CMK (cell line): ENCODE data around the gene CLGN.

Source experiments
- DNase-seq: peaks from one replicate; pipeline ENCODE4 v3.0.0-alpha.2; 2010; ENCODE audit warnings: low read depth

Gene CLGN

DNA sequence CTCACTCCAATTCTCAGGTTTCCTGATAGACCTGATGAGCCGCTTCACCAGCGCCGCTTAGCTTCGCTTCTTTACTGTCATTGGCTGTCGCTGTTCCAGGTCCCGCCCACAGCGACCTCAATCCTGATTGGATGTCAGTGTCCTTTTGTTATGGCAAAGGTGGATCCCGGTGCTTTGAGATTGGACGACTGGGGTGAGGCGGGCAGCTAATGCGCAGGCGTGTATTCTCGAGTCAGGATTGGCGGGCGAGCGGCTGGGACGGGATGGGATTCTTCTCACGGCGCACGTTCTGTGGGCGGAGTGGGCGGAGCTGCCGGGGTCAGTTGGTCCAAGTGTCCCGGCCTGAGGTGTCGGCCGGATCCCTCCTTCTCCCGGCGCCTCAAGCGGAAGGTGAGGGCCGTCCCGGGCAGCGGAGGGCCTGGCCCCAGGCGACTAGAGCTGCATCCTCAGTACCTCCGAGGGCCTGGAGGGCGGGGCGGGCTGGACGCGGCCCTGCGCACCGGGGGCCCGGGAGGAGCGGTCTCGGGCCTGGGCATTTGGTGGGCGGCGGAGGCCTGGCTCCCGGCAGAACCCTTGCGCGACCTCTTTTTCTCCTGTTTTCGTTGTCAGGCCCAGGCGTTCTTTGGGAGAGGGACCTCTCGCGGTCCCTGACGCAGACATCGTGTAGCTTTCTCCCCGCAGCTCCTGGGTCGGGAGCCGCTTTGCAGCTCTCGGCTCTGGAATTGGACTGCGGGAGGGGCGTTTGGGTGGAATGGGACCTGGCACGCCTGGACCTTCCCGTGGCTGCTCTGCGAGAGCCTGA is 53.9 kb downstream of the CLGN start, which contains the start of gene SCOC:
SCOC (plus strand) TSS at position 319 of the 802 bp plus-strand sequence. CDS start 5,525 bp downstream, outside the sequence.
- DNase-seq: peak; percentile 93

DNA sequence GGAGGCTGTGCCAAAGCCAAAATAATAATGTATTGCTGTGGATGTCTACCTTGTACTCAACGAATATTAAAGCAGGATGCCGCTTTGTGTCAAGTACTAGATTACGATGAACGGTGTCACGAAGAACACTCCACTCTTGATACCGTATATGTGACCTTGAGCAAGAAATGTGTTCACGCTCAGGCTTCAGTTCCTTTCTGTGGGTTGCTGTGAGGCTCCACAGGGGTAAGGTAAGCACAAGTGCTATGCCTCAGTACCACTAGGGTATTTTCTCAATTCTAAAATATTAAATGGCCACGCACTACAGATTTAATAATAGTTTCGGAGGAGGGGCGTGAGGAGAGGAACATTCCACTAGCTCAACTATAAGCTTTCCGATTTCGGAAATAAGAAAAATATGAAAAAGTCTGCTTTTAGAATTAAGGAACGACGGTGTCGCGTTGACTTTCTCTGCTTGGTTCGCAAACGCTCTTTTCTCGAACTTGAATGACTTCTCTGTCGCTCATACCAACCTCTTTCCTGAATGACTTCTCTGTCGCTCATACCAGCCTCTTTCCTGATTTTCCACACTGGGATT is 54.6 kb downstream of the CLGN start:
- no peak for DNase-seq

GRCh38 chr4:140368686-140369085 is 58.8 kb downstream of the CLGN start:
- DNase-seq: no peak

GRCh38 chr4:140367738-140368137 is 59.7 kb downstream of the CLGN start:
- no peak for DNase-seq

DNA sequence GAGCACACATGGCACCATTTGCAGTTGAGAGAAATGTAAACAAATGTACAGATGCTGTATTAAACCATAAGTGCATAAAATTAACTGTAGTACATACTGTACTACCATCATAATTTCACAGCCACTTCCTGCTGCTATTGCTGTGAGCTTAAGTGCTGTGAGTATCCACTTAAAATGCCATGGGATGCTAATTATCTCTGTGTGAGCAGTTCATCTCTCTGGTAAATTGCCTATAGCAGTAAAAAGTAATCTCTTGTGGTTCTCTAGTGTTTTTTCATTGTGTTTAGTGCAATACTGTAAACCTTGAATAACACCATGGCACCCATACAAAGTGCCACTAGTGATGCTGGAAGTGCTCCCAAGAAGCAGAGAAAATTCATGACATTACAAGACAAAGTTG is 63.9 kb downstream of the CLGN start:
- DNase-seq: no peak

GRCh38 chr4:140363051-140363450 is 64.4 kb downstream of the CLGN start:
- no peak for DNase-seq

DNA sequence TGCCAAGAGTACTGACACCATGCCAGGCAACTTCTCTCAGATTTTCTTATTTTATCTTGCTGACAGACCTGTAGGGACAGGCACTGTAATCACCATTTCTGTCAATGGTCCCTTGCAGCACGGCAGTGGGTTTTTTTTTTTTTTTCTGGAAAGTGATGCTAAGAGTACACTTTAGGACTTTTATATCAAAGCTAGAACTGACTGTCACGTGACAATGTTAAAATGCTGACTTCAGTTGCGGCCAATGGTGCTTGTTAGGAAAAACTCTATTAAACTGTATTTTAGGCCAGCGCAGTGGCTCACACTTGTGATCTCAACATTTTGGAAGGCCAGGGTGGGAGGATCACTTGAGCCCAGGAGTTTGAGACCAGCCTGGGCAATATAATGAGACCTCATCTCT is 66.3 kb downstream of the CLGN start:
- no peak for DNase-seq

DNA sequence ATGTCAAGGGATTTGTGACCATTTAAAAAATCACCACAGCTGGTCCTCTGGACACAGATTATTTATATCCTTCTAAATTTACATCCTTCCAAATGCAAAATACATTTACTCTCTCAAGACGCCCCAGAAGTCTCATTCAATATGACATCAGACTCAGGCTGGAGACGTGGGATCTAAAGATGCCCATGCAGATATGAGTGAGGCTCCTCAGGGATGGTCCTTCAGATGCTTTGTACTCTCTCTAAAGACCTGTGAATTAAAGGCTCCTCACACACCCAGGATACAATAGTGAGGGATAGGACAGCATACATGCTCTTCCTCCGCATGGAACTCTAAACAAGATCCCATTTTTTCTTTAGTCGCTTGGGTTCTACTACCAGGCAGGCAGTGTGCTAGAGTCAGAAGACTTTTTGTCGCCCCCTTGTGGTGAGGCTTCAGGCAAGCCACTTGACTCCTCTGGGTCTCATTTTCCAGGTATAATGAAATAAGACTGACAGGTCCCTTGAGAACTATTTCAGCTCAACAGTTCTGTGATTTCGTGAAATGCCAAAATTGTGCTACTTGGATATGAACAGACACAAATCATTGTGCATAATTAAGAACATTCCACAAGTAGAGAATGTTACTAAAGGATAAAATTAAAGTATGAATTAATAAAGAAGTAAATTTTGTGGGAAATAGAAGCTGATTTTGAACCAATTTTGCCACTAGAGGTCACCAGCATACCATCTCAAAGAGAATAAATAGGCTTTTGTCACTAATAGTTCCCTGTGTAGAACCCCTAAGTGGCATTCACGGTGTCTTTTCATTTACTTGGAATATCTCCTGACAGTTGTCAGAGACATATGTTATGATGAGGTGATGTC is 67.7 kb downstream of the CLGN start:
- DNase-seq: peak; percentile 54

- peak; percentile 36 for DNase-seq
These were observed 69.2 kb downstream of the CLGN start for GRCh38 chr4:140358281-140358680.

DNA sequence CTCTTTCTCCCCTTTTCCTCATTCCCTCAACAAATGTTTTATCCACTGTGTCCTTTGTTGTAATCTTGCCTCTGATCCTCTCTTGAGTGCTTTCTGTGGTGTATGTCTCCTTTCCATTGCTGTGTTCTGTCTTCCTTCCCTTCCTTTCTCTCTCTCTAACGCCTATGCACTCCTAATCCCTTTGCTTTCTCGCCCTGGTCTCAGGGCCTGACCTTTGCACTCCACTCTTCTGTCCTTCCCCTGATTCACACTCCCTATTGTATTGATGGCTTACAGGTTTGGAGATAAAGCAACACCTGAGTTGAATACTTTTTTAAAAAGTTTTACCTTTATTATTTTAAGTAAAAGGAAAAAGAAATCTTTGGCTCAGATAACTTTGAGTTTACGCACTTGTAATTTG is 69.6 kb downstream of the CLGN start:
- no peak for DNase-seq

DNA sequence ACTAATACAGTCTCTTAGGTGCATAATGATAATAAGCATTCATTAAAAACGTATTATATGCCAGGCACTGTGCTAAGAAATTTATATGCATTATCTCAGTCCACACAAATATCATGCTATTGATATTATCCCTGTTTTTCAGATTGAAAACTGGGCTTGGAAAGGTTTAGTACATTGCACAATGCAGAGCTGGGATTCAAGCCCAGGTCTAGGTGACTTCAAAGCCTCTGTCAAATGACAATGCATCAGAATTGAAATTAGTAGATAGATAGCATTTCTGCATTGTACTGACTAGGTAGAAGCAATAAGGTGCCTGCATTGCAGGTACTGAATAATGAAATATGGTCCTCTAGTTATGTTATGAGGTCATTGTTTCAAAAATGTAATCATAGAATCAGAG is 72.2 kb downstream of the CLGN start:
- no peak for DNase-seq

DNA sequence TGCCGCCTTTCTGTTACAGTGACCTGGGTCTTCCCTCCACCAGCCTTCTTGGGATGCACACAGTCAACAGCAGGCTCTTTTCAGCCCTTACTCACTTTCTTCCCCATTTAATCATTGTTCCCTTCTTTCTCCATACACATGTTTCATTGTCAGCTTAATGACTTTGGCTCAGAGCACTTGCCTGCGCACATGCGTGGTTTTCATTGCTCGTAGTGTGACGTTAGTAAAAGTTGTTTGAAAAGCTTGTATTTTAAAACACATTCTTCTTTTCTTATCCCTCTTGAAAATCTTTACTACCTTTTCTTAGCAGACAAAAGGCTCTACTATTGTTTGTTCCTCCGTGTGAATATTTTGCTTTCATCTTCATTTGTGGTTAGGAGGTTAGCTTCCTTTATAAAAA is 73.7 kb downstream of the CLGN start:
- no peak for DNase-seq

GRCh38 chr4:140351093-140352075 is 76.1 kb downstream of the CLGN start:
- no peak for DNase-seq

DNA sequence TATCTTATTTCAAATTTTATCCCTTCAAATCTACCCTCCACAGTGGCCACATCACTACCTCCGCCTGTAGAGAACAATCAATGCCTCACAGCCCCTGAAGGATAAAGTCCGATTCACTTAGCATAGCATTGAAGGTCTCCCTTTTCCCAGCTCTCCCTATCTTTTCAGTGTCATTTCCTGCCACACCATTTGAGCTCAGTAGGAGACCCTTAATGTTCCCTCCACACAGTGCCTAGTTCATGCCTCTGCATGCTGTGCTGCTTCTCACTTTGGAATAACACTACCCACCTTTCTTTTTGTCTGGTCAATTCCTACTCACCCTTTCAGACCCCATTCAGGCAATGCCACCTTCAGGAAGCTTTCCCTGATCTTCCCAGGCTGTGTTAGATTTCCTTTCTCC is 77.6 kb downstream of the CLGN start:
- DNase-seq: no peak

- DNase-seq: no peak
These were observed 81.3 kb downstream of the CLGN start for GRCh38 chr4:140346136-140346535.

GRCh38 chr4:140344621-140345020 is 82.8 kb downstream of the CLGN start:
- DNase-seq: no peak

GRCh38 chr4:140344101-140344500 is 83.3 kb downstream of the CLGN start:
- DNase-seq: no peak

DNA sequence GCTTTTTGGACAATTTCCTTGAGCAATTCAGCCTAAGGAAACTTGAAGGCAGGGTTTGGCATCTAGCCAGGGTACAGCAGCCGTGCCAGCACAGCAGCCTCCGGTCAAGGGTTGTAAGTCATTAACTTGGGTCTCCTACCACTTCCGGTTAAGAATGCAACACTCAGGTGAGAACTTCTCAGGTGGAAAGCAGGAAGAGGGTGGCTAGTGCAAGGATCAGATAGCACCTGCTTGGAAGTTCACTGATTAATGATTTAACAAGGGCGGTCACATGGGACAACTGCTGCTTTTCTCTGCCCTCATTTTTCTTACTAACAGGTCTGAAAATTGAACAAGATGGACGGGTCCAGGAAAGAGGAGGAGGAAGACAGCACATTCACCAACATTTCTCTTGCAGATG is 84.1 kb downstream of the CLGN start:
- DNase-seq: no peak

DNA sequence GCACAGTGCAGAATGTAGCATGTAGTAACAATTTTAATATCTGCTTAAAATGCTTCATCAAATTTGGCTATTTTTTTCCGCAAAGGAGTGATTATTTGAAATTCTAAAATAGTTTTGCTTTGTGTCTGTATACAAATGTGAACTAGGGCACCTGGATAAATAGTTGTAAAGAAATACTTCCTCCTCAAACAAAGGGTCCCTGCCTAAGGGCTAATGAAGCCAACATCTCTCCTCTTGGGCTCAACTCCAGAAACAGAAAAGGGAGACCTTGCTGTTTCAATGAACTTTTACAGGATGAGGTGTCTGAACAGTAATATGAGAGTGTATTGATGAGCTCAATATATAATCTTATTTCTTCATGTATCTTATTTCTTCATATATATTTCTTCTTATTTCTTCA is 84.8 kb downstream of the CLGN start:
- DNase-seq: no peak
